Karpas-422 (cell line): ENCODE measurements around the gene AMZ1. TPM values are rescaled to one million over a fixed set of nuclear protein-coding genes. Genes with fewer than 3 reads are reported as not detected.
"Not testable (repeated sequence)": the region's sequence is repeated elsewhere in the genome, so short reads cannot be mapped to it uniquely, and the experiment has no call there.

Source experiments
- DNase-seq: peaks from one replicate; pipeline ENCODE4 v3.0.0-alpha.2; 2015
- H2AFZ ChIP-seq: fragments of 200-600 bp; sonication (generic); 2 replicates; pipeline ENCODE4 v1.6.1; 2014; ENCODE audit warnings: antibody characterized with exemption, low read length, mixed read lengths
- H3K27ac ChIP-seq: fragments of 200-600 bp; sonication (generic); 2 replicates; pipeline ENCODE4 v1.5.1; 2014; ENCODE audit warnings: mild to moderate bottlenecking, low read length, moderate library complexity
- H3K27me3 ChIP-seq: fragments of 200-600 bp; sonication (generic); 2 replicates; pipeline ENCODE4 v1.6.1; 2014; ENCODE audit warnings: low read length, mixed read lengths
- H3K36me3 ChIP-seq: fragments of 200-600 bp; sonication (generic); 2 replicates; pipeline ENCODE4 v1.6.1; 2014; ENCODE audit warnings: low read length, mixed read lengths; ENCODE audit not compliant: insufficient read depth
- H3K4me1 ChIP-seq: fragments of 200-600 bp; sonication (generic); 2 replicates; pipeline ENCODE4 v1.6.1; 2014; ENCODE audit warnings: mild to moderate bottlenecking, low read length, mixed read lengths
- H3K4me2 ChIP-seq: fragments of 200-600 bp; sonication (generic); 2 replicates; pipeline ENCODE4 v1.6.1; 2014; ENCODE audit warnings: low read length, low read depth, mild to moderate bottlenecking; ENCODE audit not compliant: poor library complexity, severe bottlenecking
- H3K4me3 ChIP-seq: fragments of 200-600 bp; sonication (generic); 2 replicates; pipeline ENCODE4 v1.5.1; 2014; ENCODE audit warnings: mild to moderate bottlenecking, antibody characterized with exemption, low read length, mixed read lengths
- H3K79me2 ChIP-seq: fragments of 200-600 bp; sonication (generic); 2 replicates; pipeline ENCODE4 v1.6.1; 2014; ENCODE audit warnings: mild to moderate bottlenecking, low read length, mixed read lengths
- H3K9ac ChIP-seq: fragments of 200-600 bp; sonication (generic); 2 replicates; pipeline ENCODE4 v1.6.0; 2014; ENCODE audit warnings: low read length
- H3K9me2 ChIP-seq: fragments of 200-600 bp; sonication (generic), shearing (Covaris generic); replicated peaks from 2 replicates; pipeline ENCODE4 v1.6.0; 2014; ENCODE audit warnings: mild to moderate bottlenecking, low read length, moderate library complexity; ENCODE audit not compliant: insufficient read depth
- H3K9me3 ChIP-seq: fragments of 300-700, 200-600 bp; sonication (generic); 2 replicates; pipeline ENCODE4 v1.6.1; 2014; ENCODE audit warnings: low read length, mixed read lengths
- H4K20me1 ChIP-seq: fragments of 200-600 bp; sonication (generic); 2 replicates; pipeline ENCODE4 v1.6.1; 2014; ENCODE audit warnings: mild to moderate bottlenecking, antibody characterized with exemption, low read length, low read depth; ENCODE audit not compliant: insufficient read depth
- total RNA-seq: library from RNA; depleted of rRNA; stranded (reverse); fragments of >200 nt; shearing (Covaris generic); gene quantifications from 2 replicates; pipeline ENCODE4 v1.2.3, GENCODE V29; 2014; ENCODE audit warnings: low replicate concordance

Gene AMZ1
- total RNA-seq, 1 experiment from 2014 or later = not detected

DNA sequence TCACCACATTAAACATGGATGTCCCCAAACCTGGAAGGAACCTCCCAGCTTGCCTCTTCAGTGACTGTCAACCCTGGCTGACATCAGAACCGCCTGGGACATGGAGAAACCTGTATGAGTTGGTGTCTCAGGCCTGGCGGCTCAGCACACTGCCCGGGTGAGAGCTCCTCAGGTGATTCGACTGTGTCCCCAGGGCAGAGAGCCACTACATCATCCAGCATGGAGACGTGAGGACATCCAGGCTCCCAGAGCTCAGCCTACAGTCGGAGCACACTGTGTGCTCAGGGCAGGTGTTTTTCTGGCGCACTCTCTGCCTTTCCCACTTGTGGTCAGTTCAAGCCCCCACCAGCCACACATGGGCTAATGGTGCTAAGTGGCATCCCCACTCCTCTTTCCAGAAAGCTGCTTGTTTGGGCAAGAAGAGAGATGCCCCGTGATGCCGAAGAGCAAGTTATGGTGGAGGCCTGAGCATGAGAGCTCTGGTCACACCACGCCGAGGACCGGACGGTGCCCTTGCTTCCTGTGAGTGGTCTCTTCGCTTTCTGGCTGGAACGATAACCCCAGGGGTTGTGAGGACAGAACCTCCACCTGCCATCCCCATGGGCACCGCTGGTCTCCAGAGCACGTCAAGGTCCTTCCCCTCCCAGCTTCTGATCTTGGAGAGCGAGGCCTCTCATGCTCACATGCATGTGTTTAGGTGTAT, 38.5 kb downstream of the AMZ1 start:
- Histone ChIP-seq H3K4me2 (no peak overlapping the region), H3K9me2 (no peaks in the 10 kb centered on the region), H3K36me3 (no peaks in the 10 kb centered on the region), H3K4me3 (no peak overlapping the region), H3K27ac (no peak overlapping the region), H3K4me1 (no peaks in the 10 kb centered on the region), H3K79me2 (no peaks in the 10 kb centered on the region), H3K9ac (no peak overlapping the region), H3K9me3 (no peaks in the 10 kb centered on the region), H3K27me3 (no peaks in the 10 kb centered on the region), H2AFZ (no peak overlapping the region), H4K20me1 (no peaks in the 10 kb centered on the region)
- DNase-seq = no peak

DNA sequence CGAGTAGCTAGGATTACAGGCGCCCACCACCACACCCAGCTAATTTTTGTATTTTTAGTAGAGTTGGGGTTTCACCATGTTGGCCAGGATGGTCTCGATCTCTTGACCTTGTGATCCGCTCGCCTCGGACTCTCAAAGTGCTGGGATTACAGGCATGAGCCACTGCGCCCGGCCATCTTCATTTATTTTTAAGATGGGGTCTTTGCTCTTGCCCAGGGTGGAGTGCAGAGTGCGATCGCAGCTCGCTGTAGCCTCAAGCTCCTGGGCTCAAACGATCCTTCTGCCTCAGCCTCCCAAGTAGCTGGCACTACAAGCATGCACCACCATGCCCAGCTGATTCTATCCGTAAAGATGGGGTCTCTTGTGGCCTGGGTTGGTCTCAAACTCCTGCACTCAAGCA, 39.2 kb downstream of the AMZ1 start:
- not testable (repeated sequence) for H3K9me3 ChIP-seq, H3K36me3 ChIP-seq, H3K9ac ChIP-seq, H3K9me2 ChIP-seq, H4K20me1 ChIP-seq, H3K79me2 ChIP-seq, H3K27ac ChIP-seq, H2AFZ ChIP-seq, H3K4me2 ChIP-seq, H3K4me1 ChIP-seq, H3K27me3 ChIP-seq, DNase-seq, H3K4me3 ChIP-seq

DNA sequence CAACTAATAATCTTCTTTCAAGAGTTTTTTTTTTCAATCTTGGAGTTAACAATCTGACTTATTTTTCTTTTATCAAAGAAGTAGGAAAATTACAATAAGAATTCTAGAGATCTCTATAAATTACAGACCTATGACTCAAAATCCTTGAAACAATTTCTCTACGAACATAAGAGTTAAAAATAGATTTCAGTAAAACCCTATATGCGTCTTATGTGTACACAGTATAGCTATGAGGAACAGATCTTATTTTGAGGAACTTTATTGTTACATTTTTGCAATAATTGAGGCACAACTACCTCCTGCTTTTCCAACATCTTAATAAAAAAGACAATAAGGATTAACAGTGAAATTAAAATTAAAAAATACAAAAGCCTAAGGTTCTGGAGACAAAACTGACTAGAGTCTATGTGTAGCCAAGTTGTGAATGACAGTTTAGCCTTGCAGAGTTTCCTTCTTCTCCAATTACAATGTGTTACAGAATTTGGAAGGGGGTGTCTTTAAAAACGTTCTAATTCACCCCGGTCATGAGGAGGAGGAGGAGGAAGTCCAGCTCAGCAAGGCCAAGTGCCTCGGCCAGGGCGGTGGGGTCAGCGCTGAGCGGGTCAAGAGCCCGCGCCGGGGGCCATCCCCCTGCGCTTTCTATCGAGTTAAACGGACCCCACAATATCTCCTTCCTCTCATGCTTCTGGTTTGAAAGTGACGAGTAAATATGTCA, 40.5 kb downstream of the AMZ1 start:
- Histone ChIP-seq H3K4me2 (no peak overlapping the region), H3K27ac (no peak overlapping the region), H3K9ac (no peak overlapping the region)

DNA sequence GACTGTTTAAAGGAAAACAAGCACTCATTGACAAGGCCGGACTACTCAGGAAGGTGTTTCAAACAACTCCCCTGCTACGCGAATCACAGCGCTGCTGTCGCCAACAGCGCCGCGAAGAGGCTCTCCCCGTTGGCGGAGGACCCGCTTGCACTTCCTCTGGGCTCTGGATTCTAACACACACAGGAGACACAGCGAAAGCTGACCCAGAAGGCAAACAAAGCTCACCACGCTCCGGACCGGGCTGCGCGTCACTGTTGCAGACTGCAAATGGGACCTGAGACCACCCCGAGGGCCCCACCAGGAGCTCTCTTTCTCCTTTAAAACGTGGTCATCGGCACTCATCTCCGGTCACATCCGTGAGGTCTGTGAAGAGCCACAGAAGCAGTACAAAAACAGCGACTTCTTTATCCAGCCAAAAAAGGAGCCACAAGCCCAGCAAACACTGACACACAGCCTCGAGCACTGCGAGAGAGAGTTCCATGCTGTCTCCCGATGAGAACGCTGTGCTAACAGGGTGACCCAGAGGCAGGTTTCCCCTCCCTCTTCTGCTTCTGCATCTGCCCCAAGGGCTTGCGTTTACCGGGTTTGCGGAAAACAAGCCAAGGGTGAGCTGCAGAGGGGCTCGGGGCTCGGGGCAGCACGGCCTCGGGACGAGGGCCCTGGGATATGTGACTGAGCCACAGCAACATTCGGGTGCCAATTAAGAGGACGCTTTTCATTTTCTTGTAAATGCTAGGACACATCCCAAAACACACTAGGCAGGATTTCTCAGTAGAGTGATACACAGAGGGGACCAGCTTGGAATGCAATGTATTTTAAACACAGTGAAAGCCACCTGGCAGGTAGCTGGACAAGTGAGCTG, 41.3 kb downstream of the AMZ1 start:
- no peaks in the 10 kb centered on the region; the same call in 1 of the 2 replicates for H4K20me1 ChIP-seq
- H3K9me3 ChIP-seq = no peaks in the 10 kb centered on the region
- no peak overlapping the region for H3K4me2 ChIP-seq
- H3K9ac ChIP-seq = no peak overlapping the region
- H3K4me3 ChIP-seq = no peak overlapping the region
- no peak overlapping the region for H3K27ac ChIP-seq
- no peak overlapping the region for H2AFZ ChIP-seq
- peak; percentile 31 for DNase-seq
- no peaks in the 10 kb centered on the region for H3K36me3 ChIP-seq
- no peaks in the 10 kb centered on the region for H3K27me3 ChIP-seq
- no peaks in the 10 kb centered on the region for H3K79me2 ChIP-seq
- no peaks in the 10 kb centered on the region for H3K4me1 ChIP-seq
- no peaks in the 10 kb centered on the region for H3K9me2 ChIP-seq

More for the DNA sequence above, 40.5 kb downstream of the AMZ1 start:
- no peaks in the 10 kb centered on the region for H3K27me3 ChIP-seq
- H3K36me3 ChIP-seq = no peaks in the 10 kb centered on the region
- H3K4me3 ChIP-seq = no peak overlapping the region
- H3K79me2 ChIP-seq = no peaks in the 10 kb centered on the region
- no peaks in the 10 kb centered on the region for H3K9me3 ChIP-seq
- H4K20me1 ChIP-seq = no peaks in the 10 kb centered on the region; the same call in 1 of the 2 replicates
- H2AFZ ChIP-seq = no peak overlapping the region
- no peak for DNase-seq
- H3K9me2 ChIP-seq = no peaks in the 10 kb centered on the region
- H3K4me1 ChIP-seq = no peaks in the 10 kb centered on the region

DNA sequence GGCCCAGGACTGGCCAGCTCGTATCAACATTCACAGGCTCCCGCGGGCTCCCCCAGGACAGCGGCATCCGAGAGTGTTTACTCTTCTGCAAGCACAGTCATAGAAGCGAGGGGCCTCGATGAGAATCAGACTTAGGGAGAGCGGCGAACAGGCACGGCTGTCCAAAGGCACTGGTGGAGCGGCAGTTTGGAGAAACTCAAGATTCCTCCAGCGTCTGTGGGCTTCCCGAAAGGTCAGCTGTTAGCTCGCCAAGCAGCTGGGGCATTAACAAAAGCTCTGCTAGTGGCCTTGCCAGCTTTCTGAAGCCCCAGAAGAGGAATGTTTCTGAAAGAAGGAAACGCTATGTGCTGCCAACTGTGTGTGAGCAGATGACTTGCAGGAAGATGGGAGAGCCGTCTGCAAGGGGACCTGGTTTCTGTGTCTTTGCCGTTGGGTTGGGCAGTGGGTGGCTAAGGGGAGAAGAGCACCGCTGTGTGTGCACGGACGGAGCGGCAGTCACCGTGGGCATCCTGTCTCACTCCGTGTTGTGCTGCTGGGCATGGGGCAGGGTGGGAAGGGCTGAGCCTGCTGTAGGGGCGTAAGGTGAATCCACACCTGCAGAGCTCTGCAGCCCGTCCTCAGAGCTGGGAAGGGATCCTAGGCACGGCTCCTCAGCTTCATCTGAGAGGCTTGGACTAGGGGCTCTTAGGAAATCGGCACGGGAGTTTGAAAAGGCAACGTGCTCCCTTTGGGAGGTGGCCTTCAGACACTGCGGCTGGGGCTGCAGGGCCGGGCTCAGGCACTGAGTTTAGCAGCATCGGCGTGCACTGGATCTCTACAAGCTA, 42.1 kb downstream of the AMZ1 start:
- Histone ChIP-seq H3K9ac (no peak overlapping the region), H3K27ac (no peak overlapping the region), H3K9me2 (no peaks in the 10 kb centered on the region), H2AFZ (no peak overlapping the region), H3K4me2 (no peak overlapping the region), H3K79me2 (no peaks in the 10 kb centered on the region), H4K20me1 (no peaks in the 10 kb centered on the region; the same call in 1 of the 2 replicates), H3K9me3 (no peaks in the 10 kb centered on the region), H3K36me3 (no peaks in the 10 kb centered on the region), H3K4me3 (no peak overlapping the region), H3K4me1 (no peaks in the 10 kb centered on the region), H3K27me3 (no peaks in the 10 kb centered on the region)
- DNase-seq = peak; percentile 37

DNA sequence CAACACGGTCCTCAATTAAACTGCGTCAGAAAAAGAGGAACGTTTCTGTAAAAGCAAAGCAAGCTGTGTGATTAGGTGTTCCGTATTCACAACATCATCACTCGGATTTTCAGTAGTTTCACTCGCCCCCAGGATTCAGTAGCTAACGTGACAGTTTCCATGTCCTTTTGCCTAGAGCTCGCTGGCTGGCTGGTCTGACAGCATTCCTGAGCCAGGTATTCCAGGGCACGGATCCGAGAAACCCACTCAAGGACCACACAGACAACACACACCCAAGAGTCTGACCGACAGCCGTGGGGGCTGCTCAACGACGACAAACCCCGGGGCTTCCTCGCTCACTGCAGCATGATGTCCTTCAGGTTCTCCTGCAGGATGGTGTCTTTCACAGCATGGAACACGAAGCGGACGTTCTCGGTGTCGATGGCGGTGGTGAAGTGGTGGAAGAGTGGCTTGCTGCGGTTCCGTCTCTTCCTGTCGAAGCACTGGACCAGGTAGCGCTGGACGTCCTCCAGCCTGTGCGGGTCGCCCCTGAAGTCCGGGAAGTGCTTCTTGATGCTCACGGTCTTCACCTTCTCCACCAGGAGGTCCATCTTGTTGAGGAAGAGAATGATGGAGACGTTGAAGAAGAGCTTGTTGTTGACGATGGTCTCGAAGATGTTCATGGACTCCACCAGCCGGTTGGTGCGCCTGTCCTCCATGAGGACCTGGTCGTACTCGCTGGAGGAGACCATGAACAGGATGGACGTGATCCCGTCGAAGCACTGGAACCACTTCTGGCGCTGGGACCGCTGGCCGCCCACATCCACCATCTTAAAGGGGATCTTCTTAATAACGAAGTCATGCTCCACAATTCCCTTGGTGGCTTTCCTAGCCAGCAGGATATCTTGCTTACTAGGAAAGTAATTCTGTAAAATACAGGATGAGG, 43.1 kb downstream of the AMZ1 start:
- no peak overlapping the region for H3K4me2 ChIP-seq
- no peaks in the 10 kb centered on the region for H3K79me2 ChIP-seq
- H3K27me3 ChIP-seq = no peaks in the 10 kb centered on the region
- no peaks in the 10 kb centered on the region for H3K36me3 ChIP-seq
- H3K27ac ChIP-seq = no peak overlapping the region
- no peaks in the 10 kb centered on the region for H3K4me1 ChIP-seq
- H2AFZ ChIP-seq = no peak overlapping the region
- H3K4me3 ChIP-seq = no peak overlapping the region
- peak; percentile 9 for DNase-seq
- no peak overlapping the region for H3K9ac ChIP-seq
- no peaks in the 10 kb centered on the region; the same call in 1 of the 2 replicates for H4K20me1 ChIP-seq
- H3K9me3 ChIP-seq = no peaks in the 10 kb centered on the region
- no peaks in the 10 kb centered on the region for H3K9me2 ChIP-seq

DNA sequence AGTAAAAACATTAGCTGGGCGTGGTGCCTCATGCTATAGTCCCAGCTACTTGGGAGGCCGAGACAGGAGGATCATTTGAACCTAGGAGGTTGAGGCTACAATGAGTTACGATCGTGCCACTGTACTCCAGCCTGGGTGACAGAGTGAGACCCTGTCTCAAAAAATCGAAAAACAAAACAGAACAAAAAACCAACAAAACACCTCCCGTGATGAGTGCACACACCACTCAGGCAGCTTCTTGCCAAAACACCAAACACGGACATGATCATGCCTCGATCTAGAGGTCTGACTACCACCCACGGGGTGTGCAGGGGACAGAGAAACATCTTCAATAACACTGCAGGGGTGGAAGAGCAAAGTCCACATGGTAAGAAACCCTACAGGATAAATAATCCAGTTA, 44.4 kb downstream of the AMZ1 start:
- Histone ChIP-seq H3K9me3 (no peaks in the 10 kb centered on the region), H3K79me2 (no peaks in the 10 kb centered on the region), H3K4me3 (no peak overlapping the region), H3K4me1 (no peaks in the 10 kb centered on the region), H3K4me2 (no peak overlapping the region), H3K9ac (no peak overlapping the region), H3K27ac (no peak overlapping the region), H3K27me3 (no peaks in the 10 kb centered on the region), H2AFZ (no peak overlapping the region), H3K36me3 (no peaks in the 10 kb centered on the region), H4K20me1 (no peaks in the 10 kb centered on the region; the same call in 1 of the 2 replicates), H3K9me2 (no peaks in the 10 kb centered on the region)
- DNase-seq = no peak
